ENCODE measurements around the gene KIF3A. TPM values are rescaled to one million over a fixed set of nuclear protein-coding genes. Genes with fewer than 3 reads are reported as not detected.
A peak's percentile ranks its signal among the peaks of the same experiment; 100 is the strongest.

KIF3A gene
- total RNA-seq: 10 to 100 TPM; 14.0 to 15.7 TPM

DNA sequence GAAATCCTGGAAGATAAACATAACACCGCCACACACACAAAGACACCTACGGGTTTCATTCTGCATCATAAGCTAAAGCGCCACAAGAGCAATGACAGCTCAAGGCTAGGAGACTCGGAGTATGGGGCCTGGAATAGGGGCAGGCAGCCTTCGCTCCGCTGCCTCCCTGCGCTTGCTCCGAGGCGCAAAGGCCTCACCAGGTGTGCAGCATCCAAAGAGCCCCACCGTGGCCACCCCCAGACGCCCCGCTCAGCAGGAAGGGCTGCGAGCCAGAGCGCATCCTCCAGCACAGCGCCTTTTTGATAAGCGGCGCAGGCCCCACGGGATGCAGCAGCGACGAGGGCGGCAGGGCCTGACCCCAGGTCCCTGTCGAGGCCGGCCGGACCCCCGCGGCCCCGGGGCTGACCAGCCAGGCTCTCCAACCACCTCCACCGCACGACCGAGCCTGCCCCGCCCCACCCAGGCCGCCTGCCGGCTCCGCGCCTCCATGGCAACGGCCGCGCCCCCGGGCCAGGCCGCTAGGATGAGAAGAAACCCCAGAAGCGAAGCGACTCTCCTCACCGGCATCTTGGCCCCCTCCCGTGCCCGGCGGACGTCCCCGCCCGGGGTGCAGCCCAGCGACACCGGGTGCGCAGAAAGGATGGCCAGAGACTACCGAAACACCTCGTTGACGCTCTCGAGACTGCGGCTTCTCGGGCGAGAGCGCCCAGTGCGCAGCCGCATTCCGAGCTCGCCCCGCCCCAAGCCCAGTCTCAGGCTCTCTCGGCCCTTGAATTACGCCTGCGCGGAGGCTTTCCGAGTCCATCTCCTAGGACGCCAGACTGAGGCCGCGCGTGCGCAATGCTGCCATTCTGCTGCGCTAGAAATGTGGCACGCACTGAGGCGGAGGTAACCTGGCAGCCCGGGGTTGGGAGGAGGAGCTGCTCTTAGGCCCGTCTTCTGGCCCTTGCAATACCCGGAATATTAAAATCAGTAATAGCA, at the start of gene KIF3A:
KIF3A (minus strand) TSS at position 694 of the 981 bp plus-strand sequence; CDS start at position 567, 127 bp downstream.
- H3K4me1 Mint-ChIP-seq (ENCODE audit: low read depth): peaks cover 37% of the 10 kb centered on the region
- H3K27me3 Mint-ChIP-seq (ENCODE audit: low read depth): peaks cover 8% of the 10 kb centered on the region
- H3K27ac Mint-ChIP-seq: peak within 1 kb of the TSS; percentile 79
- ChIA-PET CTCF (interaction anchor here (0.7 to 5.4 kb wide), 20 partner anchors 9 to 368 kb away, joined by 3 to 33 read pairs (median 4); partner anchors contain the start of gene CCNI2), POLR2A (interaction anchor here (0.5 to 2.7 kb wide), 12 partner anchors 8 to 314 kb away, joined by 3 to 26 read pairs (median 3); partner anchors contain the start of genes CCNI2, HSPA4, IRF1 and SEPTIN8)
- H3K36me3 Mint-ChIP-seq (ENCODE audit: low read depth): peaks cover 6% of the 10 kb centered on the region
- ATAC-seq (peak; percentile 94), DNase-seq (peak; percentile 99)
- H3K9me3 Mint-ChIP-seq (ENCODE audit: insufficient read depth): no peaks in the 10 kb centered on the region
- H3K4me3 Mint-ChIP-seq: peak within 1 kb of the TSS; percentile 86

DNA sequence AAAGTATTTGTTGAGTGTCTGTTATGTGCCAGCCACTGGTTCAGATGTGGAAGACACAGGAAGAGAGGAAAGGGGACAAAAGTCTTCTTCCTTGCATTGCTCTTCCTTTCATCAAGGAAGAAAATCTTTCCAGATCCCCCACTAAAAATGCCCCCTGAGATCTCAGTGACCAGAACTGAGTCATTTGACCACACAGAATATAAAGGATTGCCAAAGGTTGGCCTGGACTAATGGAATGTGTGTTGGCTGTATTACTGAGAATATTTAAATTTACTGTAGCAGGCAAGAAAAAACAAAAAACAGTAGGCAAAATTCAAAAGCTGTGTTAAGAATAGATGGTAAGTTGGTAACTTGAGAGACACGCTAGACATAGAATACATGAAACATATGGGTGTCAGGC, 49.7 kb upstream of the KIF3A start:
- CTCF ChIA-PET: interaction anchor here (0.9 kb wide), 1 partner anchor 33 kb away, joined by 3 read pairs; no protein-coding TSS in a partner anchor
- H3K36me3 Mint-ChIP-seq (ENCODE audit: low read depth): no peaks in the 10 kb centered on the region
- no peak for DNase-seq
- POLR2A ChIA-PET: no interaction called here
- no peak for ATAC-seq
- peaks cover 20% of the 10 kb centered on the region for H3K27me3 Mint-ChIP-seq (ENCODE audit: low read depth)
- H3K9me3 Mint-ChIP-seq (ENCODE audit: insufficient read depth): no peaks in the 10 kb centered on the region
- no peaks in the 10 kb centered on the region for H3K4me1 Mint-ChIP-seq (ENCODE audit: low read depth)
- no peak overlapping the region for H3K4me3 Mint-ChIP-seq
- no peak overlapping the region for H3K27ac Mint-ChIP-seq

DNA sequence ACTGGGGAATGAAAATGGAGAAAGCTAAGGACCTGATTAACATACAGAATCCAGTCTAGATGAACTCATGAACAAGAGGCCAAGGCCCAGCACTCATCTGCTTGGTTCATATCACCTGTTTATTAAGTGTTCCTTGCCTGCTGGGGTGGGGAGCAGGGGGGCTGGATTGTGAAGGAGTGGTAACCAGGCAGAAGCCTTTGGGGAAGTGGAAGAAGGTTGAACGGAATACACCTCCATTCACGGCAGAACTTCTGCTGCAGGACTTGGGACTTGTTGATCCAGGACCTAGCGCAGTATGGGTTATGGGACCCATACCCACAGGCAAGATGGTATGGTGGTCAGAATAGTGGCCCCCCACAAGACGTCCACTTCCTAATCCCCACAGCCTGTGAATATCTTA, 48.5 kb upstream of the KIF3A start:
- H3K9me3 Mint-ChIP-seq (ENCODE audit: insufficient read depth): no peaks in the 10 kb centered on the region
- H3K27ac Mint-ChIP-seq: no peak overlapping the region
- DNase-seq (no peak), ATAC-seq (no peak)
- H3K36me3 Mint-ChIP-seq (ENCODE audit: low read depth): no peaks in the 10 kb centered on the region
- peaks cover 12% of the 10 kb centered on the region for H3K4me1 Mint-ChIP-seq (ENCODE audit: low read depth)
- no peak overlapping the region for H3K4me3 Mint-ChIP-seq
- CTCF ChIA-PET: interaction anchor here (1.0 kb wide), 2 partner anchors 10 to 259 kb away, joined by 4 read pairs; no protein-coding TSS in a partner anchor
- peaks cover 26% of the 10 kb centered on the region for H3K27me3 Mint-ChIP-seq (ENCODE audit: low read depth)
- POLR2A ChIA-PET: no interaction called here

DNA sequence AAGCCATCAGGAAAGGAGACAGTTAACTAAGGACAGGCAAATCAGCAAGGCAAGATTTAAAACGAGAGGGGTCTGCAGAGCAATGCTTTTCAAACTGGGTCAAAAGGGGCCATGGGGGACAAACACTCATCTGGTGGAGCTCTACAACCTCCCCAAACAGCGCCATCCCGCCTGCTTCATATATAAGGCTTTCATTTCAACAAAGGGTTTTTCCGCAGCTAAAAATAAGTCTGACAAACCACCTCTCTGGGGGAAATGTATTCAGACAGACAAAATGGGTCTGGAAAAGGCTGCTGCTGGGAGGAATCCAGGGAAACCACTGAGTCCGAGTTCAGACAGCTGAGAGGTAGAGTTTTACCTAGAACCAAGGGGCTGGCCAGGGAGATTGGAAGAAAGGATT, 48.0 kb upstream of the KIF3A start:
- Mint-ChIP-seq H3K4me1 (ENCODE audit: low read depth) (peaks cover 15% of the 10 kb centered on the region), H3K27me3 (ENCODE audit: low read depth) (peaks cover 26% of the 10 kb centered on the region), H3K27ac (no peak overlapping the region), H3K36me3 (ENCODE audit: low read depth) (no peaks in the 10 kb centered on the region), H3K4me3 (no peak overlapping the region), H3K9me3 (ENCODE audit: insufficient read depth) (no peaks in the 10 kb centered on the region)
- ChIA-PET POLR2A (no interaction called here), CTCF (interaction anchor here (1.0 kb wide), 2 partner anchors 9 to 258 kb away, joined by 4 read pairs; no protein-coding TSS in a partner anchor)
- DNase-seq (no peak), ATAC-seq (no peak)

DNA sequence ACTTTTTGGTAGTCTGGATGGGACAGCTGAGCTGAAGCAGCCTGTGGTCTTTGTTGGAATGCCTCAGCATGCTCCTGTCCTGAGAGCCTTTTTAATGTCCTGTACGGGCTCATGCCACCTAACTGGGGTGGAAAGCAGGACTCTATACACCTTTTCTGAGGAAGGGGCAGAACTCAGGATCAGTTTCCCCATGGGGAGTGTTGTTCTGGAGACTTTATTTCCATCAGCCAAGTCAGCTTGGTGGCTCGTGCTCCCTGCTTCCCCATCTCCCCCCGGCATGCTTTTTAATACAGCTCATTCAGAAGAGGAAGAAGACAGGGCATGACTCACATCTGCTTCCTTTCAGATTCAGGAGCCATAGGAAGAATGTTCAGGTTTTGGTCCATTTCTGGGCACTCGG, 44.8 kb upstream of the KIF3A start:
- ATAC-seq (no peak), DNase-seq (no peak)
- Mint-ChIP-seq H3K36me3 (ENCODE audit: low read depth) (no peaks in the 10 kb centered on the region), H3K9me3 (ENCODE audit: insufficient read depth) (no peaks in the 10 kb centered on the region), H3K4me1 (ENCODE audit: low read depth) (peaks cover 35% of the 10 kb centered on the region), H3K27ac (no peak overlapping the region), H3K27me3 (ENCODE audit: low read depth) (peaks cover 34% of the 10 kb centered on the region), H3K4me3 (no peak overlapping the region)
- POLR2A ChIA-PET: no interaction called here
- CTCF ChIA-PET: interaction anchor here (0.9 to 1.8 kb wide), 3 partner anchors 35 to 395 kb away, joined by 3 to 5 read pairs (median 4); partner anchors contain the start of gene CCNI2

DNA sequence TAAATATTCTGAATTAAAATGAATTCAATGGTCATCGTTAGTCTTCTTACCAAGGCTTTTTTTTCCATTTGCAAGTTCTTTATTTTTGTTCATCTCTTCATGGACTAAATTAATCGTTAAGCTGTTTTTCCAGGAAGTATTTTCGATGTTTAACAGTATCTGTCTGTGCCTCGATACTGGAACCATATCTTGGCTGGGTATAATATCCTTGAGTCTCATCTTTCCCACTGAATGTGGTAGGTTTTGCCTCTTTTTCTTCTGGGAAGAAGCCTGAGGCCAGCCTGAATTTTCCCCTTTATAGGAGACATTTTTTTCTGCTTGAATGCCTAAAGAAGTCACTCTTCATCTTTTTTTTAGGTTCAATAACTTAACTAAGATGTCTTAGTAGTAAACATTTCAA, 43.7 kb upstream of the KIF3A start:
- Mint-ChIP-seq H3K9me3 (ENCODE audit: insufficient read depth) (no peaks in the 10 kb centered on the region), H3K27me3 (ENCODE audit: low read depth) (peaks cover 38% of the 10 kb centered on the region), H3K4me1 (ENCODE audit: low read depth) (peaks cover 37% of the 10 kb centered on the region), H3K36me3 (ENCODE audit: low read depth) (no peaks in the 10 kb centered on the region), H3K27ac (no peak overlapping the region), H3K4me3 (no peak overlapping the region)
- DNase-seq: no peak
- ChIA-PET CTCF (interaction anchor here (1.0 to 1.8 kb wide), 4 partner anchors 33 to 394 kb away, joined by 3 to 7 read pairs (median 4); partner anchors contain the start of gene CCNI2), POLR2A (no interaction called here)
- ATAC-seq: no peak

DNA sequence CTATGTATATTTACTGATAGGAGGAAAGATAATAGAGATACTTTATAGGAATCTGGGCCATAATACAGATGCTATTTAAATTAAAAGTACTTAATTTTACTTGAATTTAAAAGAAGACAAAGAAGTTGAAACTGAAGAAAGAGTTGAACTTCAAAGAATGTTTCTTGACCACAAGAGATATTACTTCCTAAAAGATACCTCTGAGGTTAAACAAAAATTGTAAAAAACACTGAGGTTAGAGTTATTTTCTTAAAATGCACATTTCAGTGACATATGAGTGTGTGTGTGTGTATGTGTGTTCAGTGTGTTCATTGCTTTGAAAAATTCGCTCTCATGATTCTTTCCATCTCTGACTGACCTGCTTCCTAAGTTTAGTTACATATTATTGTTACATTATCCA, 43.2 kb upstream of the KIF3A start:
- H3K27ac Mint-ChIP-seq: no peak overlapping the region
- H3K27me3 Mint-ChIP-seq (ENCODE audit: low read depth): peaks cover 40% of the 10 kb centered on the region
- no peaks in the 10 kb centered on the region for H3K36me3 Mint-ChIP-seq (ENCODE audit: low read depth)
- ChIA-PET POLR2A (no interaction called here), CTCF (interaction anchor here (1.0 to 1.6 kb wide), 3 partner anchors 33 to 39 kb away, joined by 3 to 7 read pairs (median 5); partner anchors contain the start of gene CCNI2)
- no peak for DNase-seq
- peaks cover 38% of the 10 kb centered on the region for H3K4me1 Mint-ChIP-seq (ENCODE audit: low read depth)
- no peaks in the 10 kb centered on the region for H3K9me3 Mint-ChIP-seq (ENCODE audit: insufficient read depth)
- H3K4me3 Mint-ChIP-seq: no peak overlapping the region
- ATAC-seq: no peak

DNA sequence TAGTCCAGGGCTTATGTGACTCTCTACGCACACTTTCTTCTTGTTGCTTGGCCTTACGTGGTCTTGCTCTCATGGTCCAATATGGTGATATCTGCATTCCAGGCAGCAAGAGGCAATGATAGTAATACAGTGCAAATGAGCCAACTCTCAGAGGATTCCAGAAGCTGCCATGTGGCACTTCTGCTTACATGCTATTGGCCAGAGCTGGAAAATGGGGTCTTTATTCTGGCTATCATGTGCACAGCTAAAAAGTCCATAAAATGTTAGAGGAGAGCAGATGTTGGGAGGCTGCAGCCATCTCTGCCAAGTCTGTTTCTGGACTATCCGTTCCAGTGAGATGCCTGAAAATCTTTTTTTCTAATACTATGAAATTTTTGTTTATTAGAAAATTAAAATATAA, 42.6 kb upstream of the KIF3A start:
- Mint-ChIP-seq H3K36me3 (ENCODE audit: low read depth) (no peaks in the 10 kb centered on the region), H3K27me3 (ENCODE audit: low read depth) (peaks cover 41% of the 10 kb centered on the region), H3K4me1 (ENCODE audit: low read depth) (peaks cover 41% of the 10 kb centered on the region), H3K27ac (no peak overlapping the region), H3K4me3 (no peak overlapping the region), H3K9me3 (ENCODE audit: insufficient read depth) (no peaks in the 10 kb centered on the region)
- ChIA-PET POLR2A (no interaction called here), CTCF (interaction anchor here (1.2 kb wide), 1 partner anchor 12 kb away, joined by 3 read pairs; no protein-coding TSS in a partner anchor)
- DNase-seq (no peak), ATAC-seq (no peak)

DNA sequence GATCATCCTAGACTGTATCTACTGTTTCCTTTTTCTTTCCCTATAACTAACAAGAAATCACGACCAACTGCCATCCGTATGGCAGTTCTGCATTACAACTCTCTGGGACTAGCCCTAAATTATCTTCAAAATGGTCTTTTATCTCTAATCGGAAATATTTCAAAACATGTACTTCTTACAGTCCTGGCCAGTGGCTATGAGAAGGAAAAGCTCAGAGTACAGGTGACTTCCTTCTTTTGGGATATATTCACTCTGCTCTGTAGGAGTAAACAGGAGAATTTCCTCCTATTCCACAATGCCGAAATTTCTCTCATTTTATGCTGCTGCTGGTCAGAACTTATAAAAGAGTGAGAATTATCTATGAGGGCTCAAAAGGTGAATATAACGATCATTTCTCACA, 41.5 kb upstream of the KIF3A start:
- H3K27ac Mint-ChIP-seq: no peak overlapping the region
- DNase-seq (no peak), ATAC-seq (no peak)
- no peak overlapping the region for H3K4me3 Mint-ChIP-seq
- no peaks in the 10 kb centered on the region for H3K9me3 Mint-ChIP-seq (ENCODE audit: insufficient read depth)
- H3K4me1 Mint-ChIP-seq (ENCODE audit: low read depth): peaks cover 41% of the 10 kb centered on the region
- H3K27me3 Mint-ChIP-seq (ENCODE audit: low read depth): peaks cover 44% of the 10 kb centered on the region
- H3K36me3 Mint-ChIP-seq (ENCODE audit: low read depth): no peaks in the 10 kb centered on the region
- ChIA-PET POLR2A (no interaction called here), CTCF (interaction anchor here (1.2 to 1.3 kb wide), 2 partner anchors 13 to 63 kb away, joined by 3 to 4 read pairs; no protein-coding TSS in a partner anchor)

DNA sequence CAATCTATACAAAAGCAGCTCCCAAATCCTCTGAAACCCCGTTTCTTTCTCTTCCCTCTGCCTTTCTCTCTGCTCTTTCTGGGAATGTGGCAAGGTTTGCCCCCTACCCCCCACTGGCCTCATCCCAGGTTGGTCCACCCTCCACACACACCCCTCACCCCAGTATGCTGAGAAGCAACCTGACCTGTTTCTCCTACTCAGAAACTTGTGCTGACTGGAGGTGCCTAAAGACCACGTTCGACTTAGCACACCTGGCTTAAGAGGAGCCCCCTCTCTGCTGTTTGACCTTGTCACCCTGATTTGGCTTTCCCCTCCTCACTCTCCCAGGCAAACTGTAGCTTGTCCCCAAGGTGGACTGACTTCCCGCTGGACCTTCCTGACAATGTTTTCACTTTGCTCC, 40.8 kb upstream of the KIF3A start:
- ATAC-seq: no peak
- no peak for DNase-seq

DNA sequence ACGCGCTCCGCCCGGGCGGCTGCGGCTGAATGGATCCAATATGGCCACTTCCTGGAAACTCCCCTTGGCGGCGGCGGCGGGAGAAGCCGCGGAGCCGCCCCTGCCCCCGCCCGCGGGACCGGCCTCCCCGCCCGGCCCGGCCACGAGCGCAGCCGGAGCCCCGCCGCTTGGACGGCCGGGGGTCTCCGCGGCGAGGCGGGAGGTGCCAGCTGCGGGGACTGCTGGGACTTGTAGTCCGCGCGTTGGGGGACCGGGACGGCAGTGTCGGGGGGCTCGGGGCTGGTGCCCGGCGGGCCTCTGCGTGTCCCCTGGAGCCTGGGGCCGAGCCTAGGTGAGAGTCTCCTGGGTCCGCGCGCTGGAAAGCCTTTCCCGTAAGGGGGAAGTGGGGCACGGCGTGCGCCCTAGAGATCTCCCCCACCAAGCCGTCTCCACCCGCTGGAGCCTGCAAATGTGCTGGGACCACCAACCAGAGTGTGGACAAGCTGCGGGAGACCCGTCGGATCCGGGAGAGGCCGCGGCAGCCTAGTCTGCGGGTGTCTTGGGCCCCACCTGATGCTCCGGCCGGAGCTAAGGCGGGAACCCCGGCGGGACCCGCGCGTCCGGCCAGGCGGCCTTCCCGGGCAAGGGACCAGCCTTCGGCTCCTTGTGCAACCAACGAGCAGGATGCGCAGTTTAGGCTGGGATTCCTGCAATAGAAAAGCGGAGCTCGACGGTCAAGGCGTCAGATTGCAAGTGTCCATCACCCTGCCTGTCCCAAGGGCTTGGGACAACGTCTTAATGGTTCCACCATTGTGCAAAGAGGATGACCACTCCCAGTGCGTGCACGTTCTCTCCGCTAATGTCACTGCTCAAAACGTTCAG, 40.1 kb upstream of the KIF3A start, which contains the start of gene SEPTIN8:
SEPTIN8 (minus strand) TSS at position 31 of the 861 bp plus-strand sequence. CDS start 102 bp downstream, outside the sequence.
- CTCF ChIA-PET: interaction anchor here (1.1 to 1.4 kb wide), 3 partner anchors 43 to 62 kb away, joined by 4 to 5 read pairs (median 5); no protein-coding TSS in a partner anchor
- H3K27ac Mint-ChIP-seq: peak within 1 kb of the TSS; percentile 64
- ATAC-seq: peak; percentile 70
- H3K9me3 Mint-ChIP-seq (ENCODE audit: insufficient read depth): no peaks in the 10 kb centered on the region
- H3K27me3 Mint-ChIP-seq (ENCODE audit: low read depth): peaks cover 41% of the 10 kb centered on the region
- peaks cover 41% of the 10 kb centered on the region for H3K4me1 Mint-ChIP-seq (ENCODE audit: low read depth)
- H3K4me3 Mint-ChIP-seq: peak within 1 kb of the TSS; percentile 63
- no peaks in the 10 kb centered on the region for H3K36me3 Mint-ChIP-seq (ENCODE audit: low read depth)
- POLR2A ChIA-PET: interaction anchor here (1.5 to 1.8 kb wide), 2 partner anchors 30 to 40 kb away, joined by 3 to 5 read pairs; partner anchors contain the start of genes CCNI2 and KIF3A
- peak; percentile 48 for DNase-seq

More for the DNA sequence above, 40.8 kb upstream of the KIF3A start:
- ChIA-PET POLR2A (interaction anchor here (1.5 kb wide), 1 partner anchor 41 kb away, joined by 3 read pairs; the partner anchor contains the start of gene KIF3A), CTCF (interaction anchor here (1.1 to 1.4 kb wide), 3 partner anchors 43 to 62 kb away, joined by 4 to 5 read pairs (median 5); no protein-coding TSS in a partner anchor)
- no peaks in the 10 kb centered on the region for H3K9me3 Mint-ChIP-seq (ENCODE audit: insufficient read depth)
- H3K4me1 Mint-ChIP-seq (ENCODE audit: low read depth): peaks cover 41% of the 10 kb centered on the region
- no peaks in the 10 kb centered on the region for H3K36me3 Mint-ChIP-seq (ENCODE audit: low read depth)
- peaks cover 43% of the 10 kb centered on the region for H3K27me3 Mint-ChIP-seq (ENCODE audit: low read depth)
- H3K27ac Mint-ChIP-seq: peak overlapping the region; percentile 64
- H3K4me3 Mint-ChIP-seq: peak overlapping the region; percentile 63
